Vagina (tissue), 2 donors: ENCODE measurements around the gene ADISSP. TPM values are rescaled to one million over a fixed set of nuclear protein-coding genes. Genes with fewer than 3 reads are reported as not detected.

ENCODE experiments used
- DNase-seq, 2 donors: peaks; one replicate each; pipeline ENCODE4 v3.0.0-alpha.2; 2017; ENCODE audit errors: extremely low spot score in 2 of 2
- H3K27ac ChIP-seq: fragments of 200-600 bp; sonication (generic); one replicate; pipeline ENCODE4 v1.5.1; 2019
- H3K27me3 ChIP-seq: fragments of 200-600 bp; sonication (generic); one replicate; pipeline ENCODE4 v1.5.1; 2019
- H3K36me3 ChIP-seq, 2 donors: fragments of 200-600 bp; sonication (generic); one replicate each; pipeline ENCODE4 v1.5.1; 2017 to 2019
- H3K4me1 ChIP-seq: fragments of 200-600 bp; sonication (generic); one replicate; pipeline ENCODE4 v1.5.1; 2019
- H3K4me3 ChIP-seq, 2 donors: fragments of 200-600 bp; sonication (generic); 1 replicate in 1 of 2; 2 replicates in 1 of 2; pipeline ENCODE4 v1.5.1; 2016 to 2019
- H3K9me3 ChIP-seq: fragments of 200-600 bp; sonication (generic); one replicate; pipeline ENCODE4 v1.5.1; 2019
- CTCF ChIP-seq, 3 experiments: fragments of 450-650 bp in 2 of 3; fragments of 200-600 bp in 1 of 3; sonication (generic) in 1 of 3; IDR thresholded peaks; one replicate each; pipeline ENCODE4 v1.5.1; 2017 to 2019; ENCODE audit warnings: antibody characterized with exemption in 3 of 3, mild to moderate bottlenecking in 2 of 3, moderate library complexity in 2 of 3
- POLR2A ChIP-seq, 2 donors: fragments of 450-650 bp; IDR thresholded peaks; one replicate each; pipeline ENCODE4 v1.6.1; 2017; ENCODE audit warnings: antibody characterized with exemption in 2 of 2, mild to moderate bottlenecking in 2 of 2, moderate library complexity in 2 of 2
- POLR2AphosphoS5 ChIP-seq, 2 donors: sonication (generic); formaldehyde crosslinking; IDR thresholded peaks; one replicate each; pipeline ENCODE4 v1.9.0; 2017; ENCODE audit warnings: antibody characterized with exemption in 2 of 2, mild to moderate bottlenecking in 2 of 2, low read depth in 1 of 2; ENCODE audit not compliant: insufficient read depth in 1 of 2
- intact Hi-C: fragments of 100-400 bp; cut with DNase I; formaldehyde crosslinking; loops from one replicate; pipeline ENCODE4 v1.15.1; 2023
- total RNA-seq: library from RNA; depleted of rRNA; stranded (reverse); fragments of >200 nt; gene quantifications from one replicate; pipeline ENCODE4 v1.2.3, GENCODE V29; 2016

The ADISSP gene
- total RNA-seq, 1 donor from 2014 or later, result 16.0 TPM

- Histone ChIP-seq H3K27me3 (no peaks in the 10 kb centered on the region), H3K9me3 (no peaks in the 10 kb centered on the region), H3K4me3 (no peak overlapping the region), H3K4me1 (peaks cover 4% of the 10 kb centered on the region), H3K36me3 (peaks cover 0 to 12% of the 10 kb centered on the region in 2 donors), H3K27ac (no peak overlapping the region)
- intact Hi-C loops, result no loop called here
- no peak for DNase-seq
- peak in 1 of 3 experiments; percentile 39 for TF ChIP-seq CTCF (IDR thresholded peaks at IDR 0.05)
- TF ChIP-seq POLR2AphosphoS5 (IDR thresholded peaks at IDR 0.05; ENCODE audit: insufficient read depth in 1 of 2, low read depth in 1 of 2), result no peak
- TF ChIP-seq POLR2A (IDR thresholded peaks at IDR 0.05), result no peak
Measured at GRCh38 chr20:3749689-3750531, 17.6 kb downstream of the ADISSP start.

DNA sequence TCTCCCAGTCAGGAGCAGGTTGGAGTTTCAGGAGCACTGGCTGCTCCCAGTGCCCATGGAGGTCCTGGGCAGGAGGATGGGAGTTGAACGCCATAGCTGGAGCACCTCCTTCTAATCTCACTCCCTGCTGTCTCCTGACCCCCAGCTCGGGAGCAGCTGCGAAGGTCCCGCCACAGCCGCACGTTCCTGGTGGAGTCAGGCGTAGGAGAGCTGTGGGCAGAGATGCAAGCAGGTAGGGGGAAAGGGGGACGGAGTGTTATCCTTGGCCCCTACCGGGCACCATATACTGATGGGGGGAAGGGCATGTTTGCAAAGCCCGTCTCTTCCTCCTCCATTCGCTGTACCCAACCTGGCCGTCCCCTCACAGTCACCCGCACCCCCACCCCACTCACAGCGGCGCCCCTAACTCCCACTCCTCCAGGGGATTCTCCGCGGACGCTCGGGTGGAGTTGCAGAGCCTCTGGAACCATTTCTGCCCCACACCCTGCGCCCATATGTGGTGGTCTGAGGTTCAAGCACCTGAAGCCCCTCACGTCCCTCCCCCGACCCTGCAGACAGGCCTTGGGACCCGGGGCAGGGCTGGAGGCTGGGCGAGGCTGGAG, 18.4 kb downstream of the ADISSP start:
- TF ChIP-seq POLR2A (IDR thresholded peaks at IDR 0.05), result no peak
- no peak for TF ChIP-seq CTCF (IDR thresholded peaks at IDR 0.05)
- no peak for TF ChIP-seq POLR2AphosphoS5 (IDR thresholded peaks at IDR 0.05; ENCODE audit: insufficient read depth in 1 of 2, low read depth in 1 of 2)
- H3K4me3 ChIP-seq, result no peak overlapping the region
- no peak overlapping the region for H3K27ac ChIP-seq
- no peak for DNase-seq
- H3K4me1 ChIP-seq, result peaks cover 8% of the 10 kb centered on the region
- H3K9me3 ChIP-seq, result no peaks in the 10 kb centered on the region
- no peaks in the 10 kb centered on the region for H3K27me3 ChIP-seq
- H3K36me3 ChIP-seq, result peaks cover 0 to 12% of the 10 kb centered on the region in 2 donors
- intact Hi-C loops, result no loop called here

GRCh38 chr20:3748073-3748472, 19.5 kb downstream of the ADISSP start:
- Histone ChIP-seq H3K27me3 (no peaks in the 10 kb centered on the region), H3K36me3 (peaks cover 0 to 12% of the 10 kb centered on the region in 2 donors), H3K9me3 (no peaks in the 10 kb centered on the region), H3K4me1 (peaks cover 8% of the 10 kb centered on the region), H3K4me3 (no peak overlapping the region), H3K27ac (no peak overlapping the region)
- TF ChIP-seq POLR2AphosphoS5 (IDR thresholded peaks at IDR 0.05; ENCODE audit: insufficient read depth in 1 of 2, low read depth in 1 of 2) (no peak), CTCF (IDR thresholded peaks at IDR 0.05) (no peak), POLR2A (IDR thresholded peaks at IDR 0.05) (no peak)
- no peak for DNase-seq
- intact Hi-C loops, result no loop called here

DNA sequence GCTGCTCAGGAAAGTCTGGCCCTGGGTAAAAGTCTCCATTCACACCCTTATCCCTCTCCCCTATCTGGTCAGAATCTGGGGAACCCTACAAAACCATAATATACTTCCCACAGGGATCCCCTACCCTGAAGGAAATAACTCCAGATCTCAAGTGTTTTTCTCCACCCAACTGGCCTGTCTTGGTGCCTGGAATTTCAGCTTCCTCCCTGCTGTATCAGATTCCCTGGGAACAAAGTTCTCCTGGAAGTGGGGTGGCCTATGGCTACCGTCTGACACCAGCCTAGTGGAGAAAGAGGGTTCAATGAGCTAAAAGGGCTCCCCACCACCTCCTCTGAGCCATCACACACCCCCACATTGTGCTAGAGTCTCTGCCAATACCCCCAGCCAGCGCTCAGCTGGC, 20.1 kb downstream of the ADISSP start:
- H3K27ac ChIP-seq, result no peak overlapping the region
- H3K36me3 ChIP-seq, result peaks cover 0 to 12% of the 10 kb centered on the region in 2 donors
- intact Hi-C loops, result no loop called here
- peaks cover 8% of the 10 kb centered on the region for H3K4me1 ChIP-seq
- H3K9me3 ChIP-seq, result no peaks in the 10 kb centered on the region
- H3K27me3 ChIP-seq, result no peaks in the 10 kb centered on the region
- no peak for TF ChIP-seq POLR2A (IDR thresholded peaks at IDR 0.05)
- TF ChIP-seq CTCF (IDR thresholded peaks at IDR 0.05), result no peak
- TF ChIP-seq POLR2AphosphoS5 (IDR thresholded peaks at IDR 0.05; ENCODE audit: insufficient read depth in 1 of 2, low read depth in 1 of 2), result no peak
- H3K4me3 ChIP-seq, result no peak overlapping the region
- DNase-seq, result no peak
